OCI-LY1 (cell line): ENCODE data around the gene MPP2.

ENCODE experiments used
- EZH2 ChIP-seq: fragments of 200-600 bp; sonication (generic), shearing (Covaris generic); IDR thresholded peaks from 2 replicates; pipeline ENCODE4 v1.8.0; 2017; ENCODE audit warnings: borderline replicate concordance, mixed run types, mild to moderate bottlenecking, antibody characterized with exemption, low read length, moderate library complexity, mixed read lengths
- TF ChIP-seq, protein P1 (sequence below): fragments of 200-600 bp; sonication (generic), shearing (Covaris generic); IDR thresholded peaks from 2 replicates; pipeline ENCODE4 v1.5.1; 2017; ENCODE audit warnings: mild to moderate bottlenecking, antibody characterized with exemption, low read length, moderate library complexity, mixed read lengths

DNA sequence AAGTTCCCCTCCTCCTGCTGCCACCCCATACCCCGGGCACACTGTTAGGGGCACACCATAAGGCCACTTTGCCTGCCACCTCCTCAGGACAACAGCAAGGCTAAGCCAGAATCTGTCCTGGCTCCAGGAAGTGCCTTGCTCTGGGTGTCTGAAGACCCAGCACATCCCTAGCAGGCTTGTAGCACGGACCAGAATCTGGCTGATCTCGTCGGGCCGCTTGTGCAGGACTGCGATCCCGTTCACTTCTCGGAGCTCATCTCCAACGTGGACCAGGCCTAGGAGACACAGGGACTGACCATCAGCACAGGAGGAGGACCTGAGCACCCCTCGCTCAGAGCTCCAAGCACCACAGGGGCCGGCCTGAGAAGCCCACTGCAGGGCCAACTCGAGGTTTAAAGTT is 81.8 kb downstream of the MPP2 start:
- TF ChIP-seq, protein P1, sequence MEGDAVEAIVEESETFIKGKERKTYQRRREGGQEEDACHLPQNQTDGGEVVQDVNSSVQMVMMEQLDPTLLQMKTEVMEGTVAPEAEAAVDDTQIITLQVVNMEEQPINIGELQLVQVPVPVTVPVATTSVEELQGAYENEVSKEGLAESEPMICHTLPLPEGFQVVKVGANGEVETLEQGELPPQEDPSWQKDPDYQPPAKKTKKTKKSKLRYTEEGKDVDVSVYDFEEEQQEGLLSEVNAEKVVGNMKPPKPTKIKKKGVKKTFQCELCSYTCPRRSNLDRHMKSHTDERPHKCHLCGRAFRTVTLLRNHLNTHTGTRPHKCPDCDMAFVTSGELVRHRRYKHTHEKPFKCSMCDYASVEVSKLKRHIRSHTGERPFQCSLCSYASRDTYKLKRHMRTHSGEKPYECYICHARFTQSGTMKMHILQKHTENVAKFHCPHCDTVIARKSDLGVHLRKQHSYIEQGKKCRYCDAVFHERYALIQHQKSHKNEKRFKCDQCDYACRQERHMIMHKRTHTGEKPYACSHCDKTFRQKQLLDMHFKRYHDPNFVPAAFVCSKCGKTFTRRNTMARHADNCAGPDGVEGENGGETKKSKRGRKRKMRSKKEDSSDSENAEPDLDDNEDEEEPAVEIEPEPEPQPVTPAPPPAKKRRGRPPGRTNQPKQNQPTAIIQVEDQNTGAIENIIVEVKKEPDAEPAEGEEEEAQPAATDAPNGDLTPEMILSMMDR = no peak
- TF ChIP-seq EZH2 = no peak
